ENCODE data around the gene JMJD6.
"Not testable (repeated sequence)": the region's sequence is repeated elsewhere in the genome, so short reads cannot be mapped to it uniquely, and the experiment has no call there.

JMJD6 gene

DNA sequence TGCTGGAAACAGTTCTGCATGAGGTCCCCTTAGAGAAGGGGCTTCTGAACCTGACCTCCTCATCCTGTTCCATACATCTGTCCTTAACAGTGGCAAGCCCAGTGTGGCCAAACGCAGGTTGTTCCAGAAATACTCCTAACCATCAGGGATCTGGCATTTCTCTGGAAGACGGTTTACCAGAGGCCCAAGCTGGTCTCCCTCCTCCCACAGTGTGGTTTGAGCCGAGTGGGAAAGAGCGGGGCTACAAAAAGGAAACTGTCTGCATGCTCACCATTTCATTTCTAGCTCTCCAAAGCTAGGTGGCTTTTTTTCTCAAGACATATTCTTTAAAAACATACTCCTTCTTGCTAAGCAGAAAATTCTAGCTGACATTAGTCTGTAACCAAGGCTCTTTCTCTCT, 21.6 kb downstream of the JMJD6 start:
- Histone ChIP-seq H3K4me3 (ENCODE audit: low read depth, low read length) (no peak overlapping the region), H3K4me1 (ENCODE audit: control insufficient read depth, insufficient read depth, low read length) (peaks cover 41% of the 10 kb centered on the region), H3K9me3 (ENCODE audit: control insufficient read depth, insufficient read depth, low read length) (no peaks in the 10 kb centered on the region), H3K9ac (ENCODE audit: low read depth, low read length) (no peak overlapping the region), H3K27ac (ENCODE audit: low read depth, low read length) (no peak overlapping the region), H3K27me3 (ENCODE audit: control insufficient read depth, insufficient read depth, low read length) (peaks cover 17% of the 10 kb centered on the region), H3K36me3 (ENCODE audit: control insufficient read depth, insufficient read depth, low read length) (no peaks in the 10 kb centered on the region)

DNA sequence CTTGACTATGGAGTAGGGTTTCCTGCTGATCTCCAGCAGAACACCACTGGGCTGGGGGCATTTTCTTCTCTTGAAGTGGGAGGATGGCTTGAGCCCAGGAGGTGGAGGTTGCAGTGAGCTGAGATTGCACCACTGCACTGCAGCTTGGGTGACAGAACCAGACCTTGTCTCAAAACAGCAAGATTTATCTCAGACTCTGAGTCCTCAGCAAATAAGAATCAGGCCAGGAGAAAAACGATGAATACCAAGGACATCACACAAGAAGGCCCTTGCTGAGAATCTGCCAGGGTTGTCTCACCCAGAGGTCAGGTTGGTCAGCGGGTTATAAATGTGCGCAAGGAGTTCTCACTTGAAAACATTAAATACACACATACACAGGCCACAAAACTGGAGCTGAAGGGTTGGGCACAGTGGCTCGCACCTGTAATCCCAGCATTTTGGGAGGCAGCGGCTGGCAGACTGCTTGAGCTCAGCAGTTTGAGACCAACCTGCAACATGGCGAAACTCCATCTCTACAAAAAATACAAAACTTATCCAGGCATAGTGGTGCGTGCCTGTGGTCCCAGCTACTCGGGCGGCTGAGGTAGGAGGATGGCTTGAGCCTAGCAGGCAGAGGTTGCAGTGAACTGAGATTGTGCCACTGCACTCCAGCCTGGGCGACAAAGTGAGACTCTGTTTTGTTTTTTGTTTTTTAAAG, 23.3 kb downstream of the JMJD6 start:
- Histone ChIP-seq H3K27me3 (ENCODE audit: control insufficient read depth, insufficient read depth, low read length) (no peaks in the 10 kb centered on the region), H3K9ac (ENCODE audit: low read depth, low read length) (no peak overlapping the region), H3K36me3 (ENCODE audit: control insufficient read depth, insufficient read depth, low read length) (no peaks in the 10 kb centered on the region), H3K27ac (ENCODE audit: low read depth, low read length) (no peak overlapping the region), H3K9me3 (ENCODE audit: control insufficient read depth, insufficient read depth, low read length) (no peaks in the 10 kb centered on the region), H3K4me3 (ENCODE audit: low read depth, low read length) (no peak overlapping the region), H3K4me1 (ENCODE audit: control insufficient read depth, insufficient read depth, low read length) (peaks cover 24% of the 10 kb centered on the region)

DNA sequence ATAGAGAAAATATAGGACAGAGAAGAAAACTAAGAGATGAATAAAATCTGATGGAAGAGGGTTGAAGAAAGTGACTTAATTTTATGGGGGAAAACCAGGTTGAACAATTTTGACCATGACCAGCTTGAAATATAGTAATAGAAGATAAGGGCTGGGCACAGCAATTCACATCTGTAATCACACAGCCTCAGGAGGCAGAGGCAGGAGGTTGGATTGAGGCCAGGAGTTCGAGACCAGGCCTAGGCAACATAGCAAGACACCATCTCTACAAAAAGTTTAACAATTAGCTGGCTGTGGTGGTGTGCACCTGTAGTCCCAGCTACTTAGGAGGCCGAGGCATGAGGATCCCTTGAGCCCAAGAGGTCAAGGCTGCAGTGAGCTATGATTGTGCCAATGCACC, 24.3 kb downstream of the JMJD6 start:
- no peaks in the 10 kb centered on the region for H3K36me3 ChIP-seq (ENCODE audit: control insufficient read depth, insufficient read depth, low read length)
- H3K9ac ChIP-seq (ENCODE audit: low read depth, low read length) = no peak overlapping the region
- H3K9me3 ChIP-seq (ENCODE audit: control insufficient read depth, insufficient read depth, low read length) = no peaks in the 10 kb centered on the region
- H3K4me1 ChIP-seq (ENCODE audit: control insufficient read depth, insufficient read depth, low read length) = peaks cover 30% of the 10 kb centered on the region
- no peak overlapping the region for H3K27ac ChIP-seq (ENCODE audit: low read depth, low read length)
- no peak overlapping the region for H3K4me3 ChIP-seq (ENCODE audit: low read depth, low read length)
- H3K27me3 ChIP-seq (ENCODE audit: control insufficient read depth, insufficient read depth, low read length) = no peaks in the 10 kb centered on the region

DNA sequence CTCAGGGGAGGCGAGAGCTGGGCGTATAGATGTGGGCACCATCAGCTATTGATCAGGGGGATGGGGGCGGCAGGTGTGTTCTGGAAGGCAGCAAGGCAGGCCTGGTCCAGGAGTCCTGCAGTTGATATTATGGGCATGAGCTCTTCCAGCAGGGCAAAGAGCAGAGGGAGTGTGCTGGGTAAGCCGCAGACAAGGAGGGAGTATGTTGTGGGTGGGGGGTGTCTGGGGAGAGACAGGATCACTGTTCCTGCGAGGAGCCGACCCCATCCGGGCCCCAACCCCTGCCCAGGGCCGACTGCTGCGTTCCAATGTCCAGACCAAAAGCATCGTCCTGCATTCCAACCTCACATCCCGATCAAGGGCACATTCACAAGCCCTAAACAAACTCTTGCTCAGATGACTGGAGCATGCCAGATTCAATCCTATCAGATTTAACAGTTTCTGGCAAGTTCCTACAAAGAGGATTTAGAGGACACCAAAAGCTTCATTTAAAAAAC, 24.9 kb downstream of the JMJD6 start:
- Histone ChIP-seq H3K4me1 (ENCODE audit: control insufficient read depth, insufficient read depth, low read length) (peaks cover 32% of the 10 kb centered on the region), H3K4me3 (ENCODE audit: low read depth, low read length) (no peak overlapping the region), H3K36me3 (ENCODE audit: control insufficient read depth, insufficient read depth, low read length) (no peaks in the 10 kb centered on the region), H3K9me3 (ENCODE audit: control insufficient read depth, insufficient read depth, low read length) (no peaks in the 10 kb centered on the region), H3K27ac (ENCODE audit: low read depth, low read length) (no peak overlapping the region), H3K27me3 (ENCODE audit: control insufficient read depth, insufficient read depth, low read length) (no peaks in the 10 kb centered on the region), H3K9ac (ENCODE audit: low read depth, low read length) (no peak overlapping the region)

DNA sequence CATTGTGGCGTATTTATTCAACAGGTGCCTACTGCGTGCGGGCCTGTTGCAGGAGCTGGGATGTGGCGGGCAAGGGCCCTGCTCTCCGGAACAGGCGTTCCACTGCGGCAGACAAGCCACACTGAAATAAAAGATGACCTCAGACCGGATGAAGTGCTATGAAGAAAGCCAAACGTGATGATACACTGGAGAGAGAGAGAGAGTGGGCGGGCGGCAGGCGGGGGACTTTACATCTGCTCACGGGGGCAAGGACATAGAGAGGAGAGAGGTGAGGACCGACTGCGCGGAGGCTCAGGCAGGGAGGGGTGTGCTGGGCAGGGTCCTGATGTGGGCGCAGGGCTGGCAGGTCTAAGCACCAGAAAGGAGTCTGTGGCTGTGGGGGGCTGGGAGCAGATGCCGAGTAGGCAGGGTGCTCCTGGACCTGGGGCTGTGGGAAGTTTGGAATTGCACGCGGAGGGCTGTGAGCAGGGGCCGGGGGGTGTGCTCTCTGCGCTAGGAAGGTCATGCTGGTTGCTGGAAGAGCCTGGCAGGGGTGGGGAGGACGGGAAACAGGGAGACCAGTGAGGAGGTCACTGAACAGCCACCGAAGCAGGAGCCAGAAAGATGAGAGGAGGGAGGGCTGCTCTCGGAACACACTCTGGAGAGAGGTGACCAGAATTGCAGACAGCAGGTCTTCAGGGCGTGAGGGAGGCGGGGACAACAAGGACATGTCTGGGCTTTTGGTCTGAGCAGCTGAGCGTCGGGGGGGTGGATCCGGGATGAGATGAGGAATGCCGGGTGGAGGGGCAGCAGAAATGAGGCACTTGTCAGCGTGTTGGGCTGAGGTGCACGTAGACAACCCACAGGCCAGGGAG, 25.6 kb downstream of the JMJD6 start:
- H3K9ac ChIP-seq (ENCODE audit: low read depth, low read length) = no peak overlapping the region
- peaks cover 32% of the 10 kb centered on the region for H3K4me1 ChIP-seq (ENCODE audit: control insufficient read depth, insufficient read depth, low read length)
- no peaks in the 10 kb centered on the region for H3K36me3 ChIP-seq (ENCODE audit: control insufficient read depth, insufficient read depth, low read length)
- H3K9me3 ChIP-seq (ENCODE audit: control insufficient read depth, insufficient read depth, low read length) = no peaks in the 10 kb centered on the region
- H3K27me3 ChIP-seq (ENCODE audit: control insufficient read depth, insufficient read depth, low read length) = no peaks in the 10 kb centered on the region
- H3K4me3 ChIP-seq (ENCODE audit: low read depth, low read length) = no peak overlapping the region
- H3K27ac ChIP-seq (ENCODE audit: low read depth, low read length) = no peak overlapping the region

DNA sequence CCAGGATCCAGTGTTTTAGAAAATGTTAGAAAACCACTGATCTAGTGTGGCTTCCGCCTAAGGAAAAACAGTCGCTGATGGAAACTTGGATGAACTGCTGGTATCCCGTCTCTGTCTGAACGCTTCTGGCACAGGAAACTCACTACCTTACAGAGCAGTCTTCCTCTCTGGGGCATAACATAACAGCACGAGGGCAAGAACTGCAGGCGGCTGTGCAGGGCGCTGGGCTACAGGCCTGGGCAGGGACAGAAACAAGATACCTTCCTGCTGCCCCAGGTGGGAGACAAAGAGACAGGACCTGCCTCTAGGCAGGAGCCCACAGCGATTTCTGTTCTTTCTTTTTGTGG, 26.2 kb downstream of the JMJD6 start:
- H3K36me3 ChIP-seq (ENCODE audit: control insufficient read depth, insufficient read depth, low read length) = no peaks in the 10 kb centered on the region
- H3K27me3 ChIP-seq (ENCODE audit: control insufficient read depth, insufficient read depth, low read length) = no peaks in the 10 kb centered on the region
- H3K9ac ChIP-seq (ENCODE audit: low read depth, low read length) = no peak overlapping the region
- no peak overlapping the region for H3K4me3 ChIP-seq (ENCODE audit: low read depth, low read length)
- H3K27ac ChIP-seq (ENCODE audit: low read depth, low read length) = no peak overlapping the region
- no peaks in the 10 kb centered on the region for H3K9me3 ChIP-seq (ENCODE audit: control insufficient read depth, insufficient read depth, low read length)
- peaks cover 32% of the 10 kb centered on the region for H3K4me1 ChIP-seq (ENCODE audit: control insufficient read depth, insufficient read depth, low read length)

DNA sequence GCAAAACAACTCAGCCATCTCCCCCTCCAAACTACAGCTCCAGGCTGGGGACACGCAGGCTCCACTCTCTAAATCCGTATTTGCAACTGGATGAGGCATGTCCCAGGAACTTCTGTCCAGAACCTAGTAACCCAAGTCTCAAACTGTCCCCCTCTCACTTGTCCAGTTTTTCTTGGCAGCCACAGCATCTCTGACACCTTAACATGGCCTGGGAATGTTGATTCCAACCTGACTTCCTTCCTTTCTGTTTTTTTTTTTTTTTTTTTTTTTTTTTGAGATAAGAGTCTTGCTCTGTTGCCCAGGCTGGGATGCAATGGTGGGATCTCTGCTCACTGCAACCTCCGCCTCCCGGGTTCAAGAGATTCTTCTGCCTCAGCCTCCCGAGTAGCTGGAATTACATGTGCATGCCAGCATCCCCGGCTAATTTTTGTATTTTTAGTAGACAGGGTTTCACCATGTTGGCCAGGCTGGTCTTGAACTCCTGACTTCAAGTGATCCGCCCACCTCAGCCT, 27.9 kb downstream of the JMJD6 start:
- not testable (repeated sequence) for H3K9ac ChIP-seq (ENCODE audit: low read depth, low read length); H3K27me3 ChIP-seq (ENCODE audit: control insufficient read depth, insufficient read depth, low read length); H3K36me3 ChIP-seq (ENCODE audit: control insufficient read depth, insufficient read depth, low read length); H3K4me3 ChIP-seq (ENCODE audit: low read depth, low read length); H3K27ac ChIP-seq (ENCODE audit: low read depth, low read length); H3K9me3 ChIP-seq (ENCODE audit: control insufficient read depth, insufficient read depth, low read length)
- H3K4me1 ChIP-seq (ENCODE audit: control insufficient read depth, insufficient read depth, low read length) = peaks cover 32% of the 10 kb centered on the region

DNA sequence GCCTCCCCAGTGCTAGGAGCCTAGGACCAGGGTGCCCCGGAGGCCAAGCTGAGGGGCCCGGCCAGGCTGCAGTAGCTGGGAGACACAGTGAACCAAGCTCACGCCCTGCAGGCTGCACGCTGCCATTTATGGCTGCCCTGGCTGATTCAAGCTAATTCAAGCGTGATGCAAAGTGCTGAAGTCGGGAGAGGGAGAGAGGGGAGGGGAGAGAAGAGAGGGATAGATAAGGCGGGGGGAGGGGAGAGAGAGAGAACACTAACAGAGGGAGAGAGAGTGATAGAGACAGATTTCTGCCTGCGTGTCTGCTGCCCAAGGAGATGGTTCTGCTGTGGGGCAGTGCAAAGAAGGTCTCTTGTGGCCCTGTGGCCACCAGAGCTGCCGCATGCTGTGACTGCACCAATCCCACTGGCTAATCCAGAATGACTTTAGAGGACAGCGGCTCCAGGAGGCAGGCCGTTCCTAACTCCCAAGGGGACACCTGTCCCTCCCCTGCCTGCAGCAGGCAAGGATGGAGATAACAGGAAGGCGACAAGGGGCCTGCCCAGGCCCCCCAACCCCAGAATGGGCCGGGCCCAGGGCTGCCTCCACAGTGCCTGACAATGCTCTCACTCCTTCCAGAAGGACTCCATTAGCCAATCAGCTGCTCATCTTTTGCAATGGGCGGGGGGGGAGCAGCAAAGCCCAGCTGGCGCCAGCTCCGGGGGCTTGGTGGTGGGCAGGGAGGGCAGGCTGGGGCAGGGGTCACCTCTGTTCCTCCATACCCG, 28.5 kb downstream of the JMJD6 start:
- Histone ChIP-seq H3K9me3 (ENCODE audit: control insufficient read depth, insufficient read depth, low read length) (no peaks in the 10 kb centered on the region), H3K27me3 (ENCODE audit: control insufficient read depth, insufficient read depth, low read length) (no peaks in the 10 kb centered on the region), H3K36me3 (ENCODE audit: control insufficient read depth, insufficient read depth, low read length) (no peaks in the 10 kb centered on the region), H3K4me1 (ENCODE audit: control insufficient read depth, insufficient read depth, low read length) (peaks cover 29% of the 10 kb centered on the region), H3K9ac (ENCODE audit: low read depth, low read length) (peak overlapping the region; percentile 20; the same call in 1 of the 2 replicates), H3K27ac (ENCODE audit: low read depth, low read length) (peak overlapping the region; percentile 32), H3K4me3 (ENCODE audit: low read depth, low read length) (no peak overlapping the region)

DNA sequence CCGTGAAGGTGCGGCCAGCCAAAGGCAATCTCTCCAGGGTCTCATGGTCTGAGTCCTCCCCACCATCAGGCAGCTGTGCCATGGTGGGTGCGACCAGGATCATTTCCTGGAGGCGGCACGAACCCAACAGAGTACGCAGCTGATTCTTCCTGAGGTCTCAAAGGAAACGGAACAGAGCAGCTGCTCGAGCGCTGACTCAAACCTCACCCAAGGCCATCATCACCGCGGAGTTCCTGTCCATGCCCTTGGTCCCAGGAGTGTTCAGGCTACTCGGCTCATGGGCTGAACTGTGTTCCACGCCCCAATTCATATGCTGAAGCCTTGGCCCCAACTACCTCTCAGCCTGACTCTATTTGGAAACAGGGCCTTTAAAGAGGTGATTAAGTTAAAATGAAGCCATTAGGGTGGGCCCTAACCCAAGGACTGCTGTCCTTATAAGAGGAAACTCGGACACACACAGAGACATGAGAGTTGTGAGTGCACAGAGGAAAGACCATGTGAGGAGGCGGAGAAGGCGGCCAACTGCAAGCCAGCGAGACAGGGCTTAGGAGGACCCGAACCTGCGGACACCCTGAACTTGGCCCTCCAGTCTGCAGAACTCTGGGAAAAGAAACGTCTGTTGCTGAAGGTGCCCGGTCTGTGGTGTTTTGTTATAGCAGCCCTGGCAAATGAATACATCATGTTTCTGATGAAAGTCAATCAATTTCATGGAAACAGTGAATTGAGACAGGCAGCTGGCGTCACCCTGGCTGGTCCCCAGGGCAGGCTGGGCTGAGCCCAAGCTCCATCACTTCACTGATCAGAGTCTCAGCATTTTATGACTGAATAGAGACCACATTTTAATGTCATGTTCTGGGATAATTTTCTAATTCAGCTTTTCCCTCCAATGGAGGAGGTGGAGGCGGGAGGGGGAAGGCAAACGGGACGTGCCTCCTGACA, 29.4 kb downstream of the JMJD6 start:
- Histone ChIP-seq H3K9me3 (ENCODE audit: control insufficient read depth, insufficient read depth, low read length) (no peaks in the 10 kb centered on the region), H3K36me3 (ENCODE audit: control insufficient read depth, insufficient read depth, low read length) (no peaks in the 10 kb centered on the region), H3K4me3 (ENCODE audit: low read depth, low read length) (no peak overlapping the region), H3K27ac (ENCODE audit: low read depth, low read length) (peak overlapping the region; percentile 32), H3K27me3 (ENCODE audit: control insufficient read depth, insufficient read depth, low read length) (no peaks in the 10 kb centered on the region), H3K4me1 (ENCODE audit: control insufficient read depth, insufficient read depth, low read length) (peaks cover 29% of the 10 kb centered on the region), H3K9ac (ENCODE audit: low read depth, low read length) (peak overlapping the region; percentile 20; the same call in 1 of the 2 replicates)

Measured in HUES48 (cell line).